ENCODE data around the gene EML4. TPM values are rescaled to one million over a fixed set of nuclear protein-coding genes. Genes with fewer than 3 reads are reported as not detected.

EML4 gene
- total RNA-seq, 4 donors from 2014 or later, result 27.4 to 96.8 (median 58.0) TPM

- H3K27ac ChIP-seq, result peak overlapping the region in 1 of 2 donors; percentile 61
- no peak overlapping the region for H3K4me3 ChIP-seq
- H3K9me3 ChIP-seq, result no peaks in the 10 kb centered on the region
- intact Hi-C loops (cut with DNase I; ENCODE audit: low total_unique reads), result no loop called here
- H3K36me3 ChIP-seq, result no peaks in the 10 kb centered on the region
- no peaks in the 10 kb centered on the region for H3K27me3 ChIP-seq
- TF ChIP-seq CTCF (IDR thresholded peaks at IDR 0.05) (no peak), POLR2A (IDR thresholded peaks at IDR 0.05) (no peak)
- H3K4me1 ChIP-seq, result no peaks in the 10 kb centered on the region
- no peak for DNase-seq
Measured at GRCh38 chr2:42298996-42299754, 130.0 kb downstream of the EML4 start.

DNA sequence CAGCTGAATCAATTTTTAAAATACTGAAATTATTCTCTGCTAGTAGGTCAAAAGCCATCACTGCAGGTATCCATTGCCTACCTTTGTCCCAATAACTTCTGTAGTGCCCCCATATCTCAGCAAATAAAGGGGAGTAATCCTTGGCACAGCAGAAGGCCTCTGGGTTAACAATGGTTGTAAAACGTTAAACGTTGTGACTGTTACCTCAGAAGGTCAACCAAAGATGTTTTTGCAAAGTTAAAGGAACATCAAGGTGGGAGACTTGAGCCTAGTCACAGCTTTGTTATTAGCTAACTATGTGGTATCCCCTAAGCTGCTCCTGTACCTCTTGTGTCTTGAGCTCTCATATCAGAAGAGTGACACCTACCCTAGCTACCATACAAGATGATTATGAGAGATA, 131.4 kb downstream of the EML4 start:
- H3K4me1 ChIP-seq, result no peaks in the 10 kb centered on the region
- H3K36me3 ChIP-seq, result no peaks in the 10 kb centered on the region
- no peak overlapping the region for H3K27ac ChIP-seq
- DNase-seq, result no peak
- intact Hi-C loops (cut with DNase I; ENCODE audit: low total_unique reads), result no loop called here
- no peaks in the 10 kb centered on the region for H3K27me3 ChIP-seq
- H3K9me3 ChIP-seq, result no peaks in the 10 kb centered on the region
- H3K4me3 ChIP-seq, result no peak overlapping the region
- TF ChIP-seq POLR2A (IDR thresholded peaks at IDR 0.05), result no peak
- no peak for TF ChIP-seq CTCF (IDR thresholded peaks at IDR 0.05)

GRCh38 chr2:42303252-42303651, 134.1 kb downstream of the EML4 start:
- no peak overlapping the region for H3K27ac ChIP-seq
- no peaks in the 10 kb centered on the region for H3K27me3 ChIP-seq
- no peak for DNase-seq
- H3K4me3 ChIP-seq, result no peak overlapping the region
- no peaks in the 10 kb centered on the region for H3K36me3 ChIP-seq
- intact Hi-C loops (cut with DNase I; ENCODE audit: low total_unique reads), result no loop called here
- H3K9me3 ChIP-seq, result no peaks in the 10 kb centered on the region
- H3K4me1 ChIP-seq, result no peaks in the 10 kb centered on the region
- no peak for TF ChIP-seq POLR2A (IDR thresholded peaks at IDR 0.05)
- no peak for TF ChIP-seq CTCF (IDR thresholded peaks at IDR 0.05)

DNA sequence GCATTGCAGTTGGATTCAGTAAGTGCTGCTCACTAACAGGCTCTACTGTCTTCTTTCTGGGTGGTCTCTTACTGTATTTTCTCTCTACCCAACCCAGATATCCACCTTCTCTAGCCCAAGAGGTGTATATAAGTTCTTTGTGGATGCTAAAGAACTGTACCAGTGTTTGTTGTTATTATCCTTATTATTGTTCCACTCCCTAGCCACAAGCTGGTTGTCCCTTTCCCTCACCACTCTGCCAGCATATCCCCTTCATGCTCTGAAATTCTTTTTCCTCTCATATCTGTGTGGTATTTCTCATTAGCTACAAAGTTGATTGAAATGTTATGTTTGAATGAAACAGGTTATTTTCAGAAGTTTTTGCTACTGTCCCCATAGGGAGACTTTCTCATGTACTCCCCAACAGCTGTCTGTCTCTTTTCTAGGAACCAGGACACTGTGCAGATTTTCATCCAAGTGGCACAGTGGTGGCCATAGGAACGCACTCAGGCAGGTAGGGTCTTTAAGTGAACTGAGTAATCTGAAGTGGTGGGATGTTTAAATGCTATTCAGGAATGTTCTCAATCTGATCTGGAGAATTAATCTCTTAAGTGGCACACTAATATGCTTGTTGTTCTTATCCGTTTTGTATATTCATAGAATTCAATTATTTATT, 135.0 kb downstream of the EML4 start:
- TF ChIP-seq CTCF (IDR thresholded peaks at IDR 0.05), result no peak
- no peak for TF ChIP-seq POLR2A (IDR thresholded peaks at IDR 0.05)
- no peaks in the 10 kb centered on the region for H3K9me3 ChIP-seq
- H3K27me3 ChIP-seq, result no peaks in the 10 kb centered on the region
- no peaks in the 10 kb centered on the region for H3K4me1 ChIP-seq
- DNase-seq, result no peak
- H3K4me3 ChIP-seq, result no peak overlapping the region
- H3K27ac ChIP-seq, result no peak overlapping the region
- no peaks in the 10 kb centered on the region for H3K36me3 ChIP-seq
- intact Hi-C loops (cut with DNase I; ENCODE audit: low total_unique reads), result no loop called here

GRCh38 chr2:42307180-42307579, 138.0 kb downstream of the EML4 start:
- TF ChIP-seq CTCF (IDR thresholded peaks at IDR 0.05), result no peak
- TF ChIP-seq POLR2A (IDR thresholded peaks at IDR 0.05), result no peak
- intact Hi-C loops (cut with DNase I; ENCODE audit: low total_unique reads), result no loop called here
- H3K9me3 ChIP-seq, result no peaks in the 10 kb centered on the region
- no peaks in the 10 kb centered on the region for H3K36me3 ChIP-seq
- H3K27me3 ChIP-seq, result no peaks in the 10 kb centered on the region
- H3K4me1 ChIP-seq, result no peaks in the 10 kb centered on the region
- DNase-seq, result no peak
- H3K27ac ChIP-seq, result no peak overlapping the region
- no peak overlapping the region for H3K4me3 ChIP-seq
